Dedifferentiated amniotic fluid mesenchymal stem cell (primary cell): Measurements from ENCODE around the gene CXorf65.
A peak's percentile ranks its signal among the peaks of the same experiment; 100 is the strongest.

ENCODE experiments used
- DNase-seq: peaks from one replicate; pipeline ENCODE4 v3.0.0-alpha.2; 2016; ENCODE audit errors: extremely low spot score

Gene CXorf65

DNA sequence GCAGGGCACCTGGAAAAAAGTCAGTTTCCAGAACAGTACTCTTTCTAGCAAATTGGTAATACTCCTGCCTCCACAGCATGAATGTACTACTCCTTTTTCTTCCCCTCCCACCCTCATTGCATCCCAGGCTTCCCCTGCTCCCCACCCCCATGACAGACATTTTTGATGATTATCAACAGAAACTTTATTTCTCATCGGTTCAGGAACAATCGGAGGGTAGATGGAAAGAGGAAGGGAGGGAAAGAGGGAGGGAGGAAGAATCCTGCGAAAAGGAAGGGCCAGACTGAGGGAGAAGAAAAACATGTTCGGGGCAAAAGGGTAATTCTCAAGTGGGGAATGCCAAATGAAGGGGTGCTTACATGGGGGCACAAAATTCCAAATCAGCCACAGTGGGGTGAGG, 705 bp upstream of the CXorf65 start:
- no peak for DNase-seq

DNA sequence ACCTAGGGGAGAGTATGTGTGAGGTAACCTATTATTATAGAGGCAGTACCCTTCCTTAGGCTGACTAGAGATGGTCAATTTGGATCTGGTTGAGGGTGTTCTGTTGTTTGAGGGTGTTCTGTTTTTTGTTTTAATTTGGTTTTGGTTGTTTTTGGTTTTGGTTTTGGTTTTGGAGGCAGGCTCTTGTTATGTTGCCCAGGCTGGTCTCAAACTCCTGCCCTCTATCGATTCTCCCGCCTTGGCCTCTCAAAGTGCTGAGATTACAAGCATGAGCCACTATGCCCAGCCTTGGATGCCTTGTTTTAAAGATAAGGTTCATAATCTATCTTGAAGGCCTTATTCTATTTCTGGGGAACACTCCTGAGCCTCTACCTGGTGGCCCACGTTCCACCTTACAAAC, 912 bp downstream of the CXorf65 start:
- no peak for DNase-seq

DNA sequence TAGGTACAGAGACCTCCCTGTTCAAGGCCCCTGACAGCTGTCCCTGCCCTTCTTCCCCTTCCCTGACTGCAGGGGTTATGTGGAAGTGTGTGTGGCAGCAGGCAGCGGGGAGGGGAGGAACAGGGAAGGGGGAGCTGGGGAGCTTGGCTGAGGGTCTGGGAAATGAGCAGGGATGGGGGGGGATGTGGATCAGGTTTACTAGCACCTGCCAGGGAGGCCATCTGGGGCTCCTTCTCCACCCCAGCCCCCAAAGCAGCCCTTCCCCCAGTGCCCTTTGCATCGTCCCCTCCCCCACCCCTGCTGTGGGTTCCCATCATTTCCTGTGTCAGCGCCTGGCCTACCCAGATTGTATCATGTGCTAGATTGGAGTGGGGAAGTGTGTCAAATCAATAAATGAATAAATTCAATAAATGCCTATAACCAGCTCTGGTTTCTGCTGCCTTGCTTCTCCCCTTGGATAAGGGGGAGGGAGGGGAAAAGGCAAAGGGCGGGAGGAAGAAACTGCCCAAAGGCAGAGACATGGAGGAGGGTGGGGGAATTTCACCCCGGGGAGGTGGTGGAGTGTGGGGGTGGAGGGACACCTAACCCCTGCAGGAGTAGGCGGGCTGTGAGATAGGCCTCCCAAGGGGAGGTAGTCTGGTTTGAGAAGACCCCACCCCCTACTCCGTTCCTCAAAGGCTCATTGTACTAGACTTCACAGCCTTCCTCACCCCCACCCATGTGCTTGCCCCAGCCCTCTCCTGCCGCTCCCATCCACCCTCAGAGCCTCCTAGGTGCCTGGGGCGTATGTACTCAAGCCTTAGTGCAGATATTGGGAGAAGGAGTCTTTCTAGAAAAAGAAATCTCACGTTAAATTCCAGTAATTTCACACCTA, 3.2 kb downstream of the CXorf65 start:
- no peak for DNase-seq

GRCh38 chrX:71102292-71102691, 4.2 kb downstream of the CXorf65 start:
- no peak for DNase-seq

DNA sequence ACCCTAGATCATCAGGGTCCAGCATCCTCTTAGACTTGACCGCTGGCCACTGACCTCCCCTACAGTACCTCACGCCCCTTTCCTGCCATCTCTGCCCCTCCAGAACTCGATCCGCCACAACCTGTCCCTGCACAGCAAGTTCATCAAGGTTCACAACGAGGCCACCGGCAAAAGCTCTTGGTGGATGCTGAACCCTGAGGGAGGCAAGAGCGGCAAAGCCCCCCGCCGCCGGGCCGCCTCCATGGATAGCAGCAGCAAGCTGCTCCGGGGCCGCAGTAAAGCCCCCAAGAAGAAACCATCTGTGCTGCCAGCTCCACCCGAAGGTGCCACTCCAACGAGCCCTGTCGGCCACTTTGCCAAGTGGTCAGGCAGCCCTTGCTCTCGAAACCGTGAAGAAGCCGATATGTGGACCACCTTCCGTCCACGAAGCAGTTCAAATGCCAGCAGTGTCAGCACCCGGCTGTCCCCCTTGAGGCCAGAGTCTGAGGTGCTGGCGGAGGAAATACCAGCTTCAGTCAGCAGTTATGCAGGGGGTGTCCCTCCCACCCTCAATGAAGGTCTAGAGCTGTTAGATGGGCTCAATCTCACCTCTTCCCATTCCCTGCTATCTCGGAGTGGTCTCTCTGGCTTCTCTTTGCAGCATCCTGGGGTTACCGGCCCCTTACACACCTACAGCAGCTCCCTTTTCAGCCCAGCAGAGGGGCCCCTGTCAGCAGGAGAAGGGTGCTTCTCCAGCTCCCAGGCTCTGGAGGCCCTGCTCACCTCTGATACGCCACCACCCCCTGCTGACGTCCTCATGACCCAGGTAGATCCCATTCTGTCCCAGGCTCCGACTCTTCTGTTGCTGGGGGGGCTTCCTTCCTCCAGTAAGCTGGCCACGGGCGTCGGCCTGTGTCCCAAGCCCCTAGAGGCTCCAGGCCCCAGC, 5.7 kb downstream of the CXorf65 start:
- no peak for DNase-seq

- DNase-seq, result no peak
Measured at GRCh38 chrX:71099736-71100135, 6.8 kb downstream of the CXorf65 start.

- DNase-seq, result no peak
Measured at GRCh38 chrX:71098951-71099506, 7.5 kb downstream of the CXorf65 start.

DNA sequence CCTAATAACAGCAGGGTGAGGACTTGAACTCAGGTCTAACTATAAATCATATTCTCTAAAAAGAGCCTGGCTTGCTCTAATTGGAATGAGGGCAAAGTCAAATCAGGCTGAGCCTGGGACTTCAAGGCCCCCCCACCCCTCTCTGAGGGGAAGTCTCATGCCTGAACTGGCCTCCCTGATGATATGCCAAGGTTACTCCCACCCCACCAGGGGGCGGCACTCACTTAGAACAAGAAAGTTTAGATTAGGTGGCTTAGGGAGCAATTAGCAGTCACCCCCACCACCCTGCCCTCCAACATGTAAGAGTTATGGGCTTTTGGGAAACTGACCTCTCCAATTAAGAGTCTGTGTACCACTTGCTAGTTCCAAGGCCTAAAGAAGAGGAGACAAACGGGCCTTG, 8.2 kb downstream of the CXorf65 start:
- DNase-seq, result no peak

GRCh38 chrX:71096760-71097032, 9.8 kb downstream of the CXorf65 start:
- DNase-seq, result no peak

DNA sequence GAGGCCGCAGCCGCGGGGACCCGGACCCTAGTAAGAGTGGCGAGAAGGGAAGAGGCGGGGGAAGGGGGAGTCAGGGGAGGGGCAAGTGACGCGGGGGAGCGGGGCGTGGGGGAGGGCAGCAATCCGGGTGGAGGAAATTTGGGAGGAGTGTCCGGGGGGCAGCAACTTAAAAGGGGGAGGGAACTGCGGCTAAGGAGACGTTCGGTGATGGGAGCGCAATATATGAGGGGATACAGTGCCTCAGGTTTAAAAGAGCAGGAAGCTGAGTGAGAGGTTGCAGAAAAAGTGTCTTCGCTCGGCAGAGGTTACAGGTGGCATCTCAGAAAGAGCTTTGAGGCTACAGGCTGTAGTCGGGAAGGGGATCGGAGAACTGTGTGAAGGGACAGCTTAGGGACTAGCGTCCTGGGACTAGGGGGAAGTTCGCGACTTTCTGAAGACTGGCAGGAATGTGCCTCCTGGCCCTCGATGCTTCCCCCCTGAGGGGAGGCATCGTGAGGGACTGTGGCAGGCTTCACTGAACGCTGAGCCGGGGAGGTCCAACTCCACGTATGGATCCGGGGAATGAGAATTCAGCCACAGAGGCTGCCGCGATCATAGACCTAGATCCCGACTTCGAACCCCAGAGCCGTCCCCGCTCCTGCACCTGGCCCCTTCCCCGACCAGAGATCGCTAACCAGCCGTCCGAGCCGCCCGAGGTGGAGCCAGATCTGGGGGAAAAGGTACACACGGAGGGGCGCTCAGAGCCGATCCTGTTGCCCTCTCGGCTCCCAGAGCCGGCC, 10.4 kb downstream of the CXorf65 start:
- no peak for DNase-seq

GRCh38 chrX:71095555-71095980, 11.0 kb downstream of the CXorf65 start, which contains the start of gene FOXO4:
Gene FOXO4, plus strand, starts transcription at chrX:71095851. Its CDS starts 678 bp downstream, at chrX:71096529.
- DNase-seq, result peak; percentile 72

DNA sequence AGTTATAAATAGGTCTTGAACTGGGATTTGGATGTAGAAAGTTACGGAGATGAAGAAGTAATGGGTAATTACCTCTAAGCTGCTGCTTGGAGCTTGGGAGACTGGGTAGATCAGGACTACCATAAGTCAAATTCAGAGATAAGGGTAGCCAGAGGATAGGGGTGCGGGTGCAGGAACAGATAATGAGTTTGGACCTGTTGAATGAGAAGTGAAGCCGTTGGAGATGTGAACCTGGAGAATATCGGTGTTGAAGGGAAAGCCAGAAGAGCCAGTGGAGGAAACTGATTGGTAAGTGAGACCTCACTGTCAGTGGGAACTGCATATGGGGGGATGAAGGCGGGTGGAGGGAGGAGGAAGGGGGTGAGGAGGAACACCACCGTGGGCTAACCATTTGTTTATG, 11.5 kb downstream of the CXorf65 start:
- no peak for DNase-seq

DNA sequence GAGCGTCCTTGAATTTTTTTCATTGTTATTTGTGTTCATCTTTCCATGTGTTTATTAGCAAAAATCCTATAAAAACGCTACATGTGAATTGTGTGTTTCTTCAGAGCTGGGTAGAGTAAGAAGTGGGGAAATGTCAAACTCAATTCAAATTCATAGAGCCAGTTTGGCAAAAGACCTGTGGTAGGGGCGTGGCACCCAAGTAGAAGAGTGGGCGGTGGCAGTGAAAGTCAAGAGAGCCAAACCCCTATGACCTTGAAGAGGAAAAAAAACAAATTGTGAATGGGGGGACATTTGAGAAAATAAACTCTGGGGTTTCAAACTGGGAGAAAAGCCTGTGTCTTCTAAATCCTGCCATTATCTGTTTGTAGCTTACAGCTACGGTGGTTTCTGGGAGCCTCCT, 15.3 kb downstream of the CXorf65 start:
- no peak for DNase-seq

- DNase-seq, result no peak
Measured at GRCh38 chrX:71085900-71086299, 20.6 kb downstream of the CXorf65 start.

DNA sequence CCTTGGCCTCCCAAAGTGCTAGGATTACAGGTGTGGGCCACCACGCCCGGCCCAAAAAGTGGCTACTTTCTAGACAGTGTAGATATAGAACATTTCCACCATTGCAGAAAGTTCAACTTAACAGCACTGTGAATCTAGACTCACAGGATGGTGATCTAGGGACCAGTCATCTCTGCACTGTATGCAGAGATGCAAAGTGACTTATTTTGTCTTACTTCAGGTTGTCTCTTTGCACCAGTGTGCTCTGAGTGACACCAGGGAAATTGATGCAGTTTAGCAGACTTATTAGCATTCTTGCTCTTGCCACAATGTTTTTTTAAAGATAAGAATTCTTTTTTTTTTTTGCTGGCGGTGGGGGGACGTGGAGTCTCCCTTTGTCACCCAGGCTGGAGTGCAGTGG, 23.7 kb downstream of the CXorf65 start:
- DNase-seq, result no peak

GRCh38 chrX:71082124-71082647, 24.4 kb downstream of the CXorf65 start:
- DNase-seq, result no peak

GRCh38 chrX:71081330-71082123, 25.0 kb downstream of the CXorf65 start:
- no peak for DNase-seq

DNA sequence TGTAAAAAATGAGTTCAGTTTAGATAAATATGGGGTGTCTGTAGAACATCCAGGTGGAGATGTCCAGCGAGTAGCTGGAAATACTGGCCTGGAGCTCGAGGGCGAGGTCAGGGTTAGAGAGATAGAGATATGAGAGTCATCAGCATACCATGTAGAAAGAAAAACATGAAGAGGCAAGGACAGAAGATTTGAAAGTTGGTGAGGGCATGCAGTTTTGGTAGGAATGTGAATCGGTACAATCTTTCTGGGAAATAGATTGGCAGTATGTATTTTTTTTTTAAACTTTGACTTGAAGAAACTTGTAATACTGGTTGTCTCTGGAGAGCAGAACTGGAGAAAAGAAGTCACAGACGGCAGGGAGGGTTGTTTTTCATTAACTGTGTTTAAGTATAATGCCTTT, 36.0 kb downstream of the CXorf65 start:
- DNase-seq, result no peak

GRCh38 chrX:71068044-71068918, 38.3 kb downstream of the CXorf65 start, which contains the start of gene SNX12:
Gene SNX12, minus strand, starts transcription at chrX:71068334. Its CDS starts 28 bp downstream, at chrX:71068306.
- DNase-seq, result peak; percentile 93

- DNase-seq, result no peak
Measured at GRCh38 chrX:71067712-71068043, 38.9 kb downstream of the CXorf65 start.
